Activated naive CD8-positive, alpha-beta T cell (primary cell): ENCODE data around the gene TBCD.
A peak's percentile ranks its signal among the peaks of the same experiment; 100 is the strongest.
"Not testable (repeated sequence)": the region's sequence is repeated elsewhere in the genome, so short reads cannot be mapped to it uniquely, and the experiment has no call there.

Experiments
- H3K27ac Mint-ChIP-seq: one replicate; pipeline ENCODE4 v1.8.0; 2021; ENCODE audit warnings: mixed read lengths
- H3K27me3 Mint-ChIP-seq: one replicate; pipeline ENCODE4 v1.8.0; 2021; ENCODE audit warnings: mixed read lengths
- H3K36me3 Mint-ChIP-seq: one replicate; pipeline ENCODE4 v1.8.0; 2021; ENCODE audit warnings: mixed read lengths
- H3K4me1 Mint-ChIP-seq: one replicate; pipeline ENCODE4 v1.8.0; 2021; ENCODE audit warnings: low read depth, mixed read lengths
- H3K4me3 Mint-ChIP-seq: one replicate; pipeline ENCODE4 v1.8.0; 2021; ENCODE audit warnings: mild to moderate bottlenecking, mixed read lengths
- H3K9me3 Mint-ChIP-seq: one replicate; pipeline ENCODE4 v1.8.0; 2021; ENCODE audit warnings: low read depth, mixed read lengths

TBCD gene

GRCh38 chr17:82743344-82744219 is 8.3 kb upstream of the TBCD start:
- Mint-ChIP-seq H3K36me3 (peaks cover 22% of the 10 kb centered on the region), H3K9me3 (peaks cover 18% of the 10 kb centered on the region), H3K4me3 (no peak overlapping the region), H3K4me1 (no peaks in the 10 kb centered on the region), H3K27ac (no peak overlapping the region), H3K27me3 (no peaks in the 10 kb centered on the region)

- Mint-ChIP-seq H3K36me3 (peaks cover 22% of the 10 kb centered on the region), H3K9me3 (peaks cover 18% of the 10 kb centered on the region)
- H3K4me1 Mint-ChIP-seq, H3K27ac Mint-ChIP-seq, H3K4me3 Mint-ChIP-seq, H3K27me3 Mint-ChIP-seq: not testable (repeated sequence)
Observed at GRCh38 chr17:82744736-82745135, 7.1 kb upstream of the TBCD start.

GRCh38 chr17:82745524-82745923 is 6.3 kb upstream of the TBCD start:
- peaks cover 17% of the 10 kb centered on the region for H3K36me3 Mint-ChIP-seq
- H3K27ac Mint-ChIP-seq: no peak overlapping the region
- peaks cover 17% of the 10 kb centered on the region for H3K9me3 Mint-ChIP-seq
- H3K27me3 Mint-ChIP-seq: no peaks in the 10 kb centered on the region
- H3K4me3 Mint-ChIP-seq: no peak overlapping the region
- H3K4me1 Mint-ChIP-seq: peaks cover 2% of the 10 kb centered on the region

- H3K27me3 Mint-ChIP-seq: no peaks in the 10 kb centered on the region
- H3K36me3 Mint-ChIP-seq: peaks cover 3% of the 10 kb centered on the region
- H3K4me1 Mint-ChIP-seq: peaks cover 11% of the 10 kb centered on the region
- H3K9me3 Mint-ChIP-seq: peaks cover 8% of the 10 kb centered on the region
- H3K27ac Mint-ChIP-seq: no peak overlapping the region
- H3K4me3 Mint-ChIP-seq: no peak overlapping the region
Observed at GRCh38 chr17:82748756-82749155, 3.1 kb upstream of the TBCD start.

- H3K36me3 Mint-ChIP-seq: peaks cover 2% of the 10 kb centered on the region
- H3K4me3 Mint-ChIP-seq: peak overlapping the region; percentile 59
- H3K27ac Mint-ChIP-seq: peak overlapping the region; percentile 28
- peaks cover 6% of the 10 kb centered on the region for H3K9me3 Mint-ChIP-seq
- H3K4me1 Mint-ChIP-seq: peaks cover 22% of the 10 kb centered on the region
- no peaks in the 10 kb centered on the region for H3K27me3 Mint-ChIP-seq
Observed at GRCh38 chr17:82750241-82750908, 1.5 kb upstream of the TBCD start.

GRCh38 chr17:82751171-82751570 is 694 bp upstream of the TBCD start:
- Mint-ChIP-seq H3K27me3 (no peaks in the 10 kb centered on the region), H3K4me3 (no peak overlapping the region), H3K27ac (no peak overlapping the region), H3K9me3 (peaks cover 3% of the 10 kb centered on the region), H3K4me1 (peaks cover 27% of the 10 kb centered on the region), H3K36me3 (peaks cover 4% of the 10 kb centered on the region)

GRCh38 chr17:82752371-82753200 is 721 bp downstream of the TBCD start:
- Mint-ChIP-seq H3K27me3 (no peaks in the 10 kb centered on the region), H3K36me3 (peaks cover 7% of the 10 kb centered on the region), H3K27ac (no peak overlapping the region), H3K4me1 (peaks cover 27% of the 10 kb centered on the region), H3K9me3 (no peaks in the 10 kb centered on the region), H3K4me3 (peak overlapping the region; percentile 87)

- H3K36me3 Mint-ChIP-seq: peaks cover 7% of the 10 kb centered on the region
- H3K9me3 Mint-ChIP-seq: no peaks in the 10 kb centered on the region
- H3K27ac Mint-ChIP-seq: no peak overlapping the region
- H3K4me1 Mint-ChIP-seq: peaks cover 28% of the 10 kb centered on the region
- H3K4me3 Mint-ChIP-seq: peak overlapping the region; percentile 87
- no peaks in the 10 kb centered on the region for H3K27me3 Mint-ChIP-seq
Observed at GRCh38 chr17:82753201-82753464, 1.3 kb downstream of the TBCD start.

- Mint-ChIP-seq H3K4me3 (peak overlapping the region; percentile 54), H3K27ac (peak overlapping the region; percentile 22), H3K9me3 (no peaks in the 10 kb centered on the region), H3K4me1 (peaks cover 28% of the 10 kb centered on the region), H3K27me3 (no peaks in the 10 kb centered on the region), H3K36me3 (peaks cover 7% of the 10 kb centered on the region)
Observed at GRCh38 chr17:82754297-82755208, 2.7 kb downstream of the TBCD start.

- Mint-ChIP-seq H3K27ac (no peak overlapping the region), H3K27me3 (no peaks in the 10 kb centered on the region), H3K4me1 (peaks cover 28% of the 10 kb centered on the region), H3K4me3 (no peak overlapping the region), H3K36me3 (peaks cover 12% of the 10 kb centered on the region), H3K9me3 (no peaks in the 10 kb centered on the region)
Observed at GRCh38 chr17:82756166-82756565, 4.3 kb downstream of the TBCD start.

- Mint-ChIP-seq H3K4me1 (peaks cover 12% of the 10 kb centered on the region), H3K27me3 (no peaks in the 10 kb centered on the region), H3K9me3 (no peaks in the 10 kb centered on the region), H3K27ac (no peak overlapping the region), H3K4me3 (no peak overlapping the region), H3K36me3 (peaks cover 17% of the 10 kb centered on the region)
Observed at GRCh38 chr17:82765371-82765770, 13.5 kb downstream of the TBCD start.

- no peaks in the 10 kb centered on the region for H3K27me3 Mint-ChIP-seq
- peaks cover 15% of the 10 kb centered on the region for H3K36me3 Mint-ChIP-seq
- peaks cover 11% of the 10 kb centered on the region for H3K4me1 Mint-ChIP-seq
- H3K27ac Mint-ChIP-seq: no peak overlapping the region
- no peaks in the 10 kb centered on the region for H3K9me3 Mint-ChIP-seq
- no peak overlapping the region for H3K4me3 Mint-ChIP-seq
Observed at GRCh38 chr17:82767041-82767754, 15.3 kb downstream of the TBCD start.

GRCh38 chr17:82769041-82769440 is 17.2 kb downstream of the TBCD start:
- peaks cover 14% of the 10 kb centered on the region for H3K36me3 Mint-ChIP-seq
- no peaks in the 10 kb centered on the region for H3K27me3 Mint-ChIP-seq
- H3K9me3 Mint-ChIP-seq: no peaks in the 10 kb centered on the region
- no peak overlapping the region for H3K4me3 Mint-ChIP-seq
- H3K4me1 Mint-ChIP-seq: peaks cover 5% of the 10 kb centered on the region
- no peak overlapping the region for H3K27ac Mint-ChIP-seq

- Mint-ChIP-seq H3K27me3 (no peaks in the 10 kb centered on the region), H3K9me3 (no peaks in the 10 kb centered on the region), H3K4me1 (peaks cover 14% of the 10 kb centered on the region), H3K27ac (no peak overlapping the region), H3K4me3 (no peak overlapping the region), H3K36me3 (peaks cover 14% of the 10 kb centered on the region)
Observed at GRCh38 chr17:82772026-82772425, 20.2 kb downstream of the TBCD start.
